HCT116 (cell line): ENCODE measurements around the gene DEFB123. TPM values are rescaled to one million over a fixed set of nuclear protein-coding genes. Genes with fewer than 3 reads are reported as not detected.

Experiments
- ATAC-seq: fragments of 200-7000 bp; cut with Tn5 transposase; 2 replicates; pipeline ENCODE4 v1.9.1; 2020; ENCODE audit warnings: mild to moderate bottlenecking, moderate library complexity
- BruUV-seq: library from RNA; stranded (reverse); fragments of 400-500 nt; replicated peaks from 2 replicates; lab custom pipeline; 2021; lab: Mats Ljungman, UMichigan
- CTCF ChIA-PET: fragments of 300-600 bp; sonication (Branson Sonifier 250); formaldehyde crosslinking; loops from one replicate; lab custom pipeline; 2021; ENCODE audit warnings: antibody characterized with exemption; lab: Charles Lee
- POLR2A ChIA-PET: fragments of 300-600, 350-600 bp; sonication (Branson Sonifier 250); formaldehyde crosslinking; loops from one replicate; lab custom pipeline; 2021; ENCODE audit warnings: antibody characterized with exemption; lab: Charles Lee
- RAD21 ChIA-PET, 2 experiments: fragments of 300-600 bp; sonication (Branson Sonifier 250); formaldehyde crosslinking; loops; one replicate each; lab custom pipeline; 2023; ENCODE audit warnings: low total read pairs in 2 of 2; ENCODE audit not compliant: uncharacterized antibody in 2 of 2, unreplicated experiment in 2 of 2, low non-redundant PET in 1 of 2; lab: Charles Lee
- DNase-seq: peaks from one replicate; pipeline ENCODE4 v3.0.0-alpha.2; 2010; ENCODE audit warnings: low read depth, low spot score
- H2AFZ ChIP-seq: fragments of 200-600 bp; shearing (Covaris generic), sonication (generic); 2 replicates; pipeline ENCODE4 v1.6.1; 2017; ENCODE audit warnings: low read depth, mixed run types, mixed read lengths, antibody characterized with exemption, low read length; ENCODE audit not compliant: poor library complexity, severe bottlenecking
- H3K27ac ChIP-seq: 2 replicates; pipeline ENCODE4 v1.5.1; 2012; ENCODE audit warnings: low read depth, low read length
- H3K27me3 ChIP-seq: fragments of 200-600 bp; sonication (generic); 2 replicates; pipeline ENCODE4 v1.6.1; 2016; ENCODE audit warnings: mixed run types, low read length, mixed read lengths; ENCODE audit not compliant: insufficient read depth
- H3K36me3 ChIP-seq, 2 experiments: fragments of 200-500 bp in 1 of 2; fragments of 200-600 bp in 1 of 2; sonication (Bioruptor generic) in 1 of 2; sonication (generic) in 1 of 2; 2 replicates each; pipeline versions ENCODE4 v1.5.1 to v1.6.1; 2014 to 2016; ENCODE audit warnings: low read length in 2 of 2, inconsistent platforms in 1 of 2, mixed read lengths in 1 of 2, mixed run types in 1 of 2; ENCODE audit not compliant: insufficient read depth in 2 of 2, control insufficient read depth in 1 of 2
- H3K4me1 ChIP-seq, 2 experiments: fragments of 200-600 bp in 1 of 2; sonication (generic) in 1 of 2; 2 replicates each; pipeline versions ENCODE4 v1.5.1 to v1.6.1; 2012 to 2017; ENCODE audit warnings: low read length in 2 of 2, inconsistent platforms in 1 of 2, mild to moderate bottlenecking in 1 of 2, mixed read lengths in 1 of 2, mixed run types in 1 of 2, moderate library complexity in 1 of 2; ENCODE audit not compliant: insufficient read depth in 2 of 2, control insufficient read depth in 1 of 2
- H3K4me2 ChIP-seq: fragments of 200-600 bp; sonication (generic); 2 replicates; pipeline ENCODE4 v1.6.1; 2017; ENCODE audit warnings: mixed run types, low read length, mixed read lengths
- H3K4me3 ChIP-seq, 2 experiments: fragments of 200-600 bp in 1 of 2; sonication (generic) in 1 of 2; replicated peaks in 1 of 2; 2 replicates each; pipeline ENCODE4 v1.5.1; 2011 to 2016; ENCODE audit warnings: low read length in 2 of 2, control low read depth in 1 of 2, low read depth in 1 of 2, mild to moderate bottlenecking in 1 of 2, mixed read lengths in 1 of 2, mixed run types in 1 of 2
- H3K79me2 ChIP-seq: fragments of 200-600 bp; sonication (generic); 2 replicates; pipeline ENCODE4 v1.6.1; 2017; ENCODE audit warnings: mild to moderate bottlenecking, mixed run types, low read length, moderate library complexity, mixed read lengths; ENCODE audit not compliant: insufficient read depth
- H3K9ac ChIP-seq: fragments of 200-600 bp; sonication (generic); 2 replicates; pipeline ENCODE4 v1.6.1; 2016; ENCODE audit warnings: low read length, mixed read lengths
- H3K9me2 ChIP-seq: fragments of 200-600 bp; sonication (generic), shearing (Covaris generic); 2 replicates; pipeline ENCODE4 v1.6.1; 2017; ENCODE audit warnings: mixed run types, mild to moderate bottlenecking, moderate library complexity; ENCODE audit not compliant: insufficient read depth
- H3K9me3 ChIP-seq, 2 experiments: fragments of 200-500 bp in 1 of 2; fragments of 200-600 bp in 1 of 2; sonication (Bioruptor generic) in 1 of 2; sonication (generic) in 1 of 2; 2 replicates each; pipeline ENCODE4 v1.6.1; 2014 to 2017; ENCODE audit warnings: low read length in 2 of 2, mixed read lengths in 2 of 2, inconsistent platforms in 1 of 2, low read depth in 1 of 2, mild to moderate bottlenecking in 1 of 2, mixed run types in 1 of 2, moderate library complexity in 1 of 2; ENCODE audit not compliant: control insufficient read depth in 1 of 2, insufficient read depth in 1 of 2
- H4K20me1 ChIP-seq: fragments of 200-600 bp; sonication (generic), shearing (Covaris generic); 2 replicates; pipeline ENCODE4 v1.6.1; 2017; ENCODE audit warnings: mixed run types, mild to moderate bottlenecking, moderate library complexity; ENCODE audit not compliant: insufficient read depth
- CEBPB ChIP-seq: IDR thresholded peaks from 2 replicates; pipeline ENCODE4 v1.6.1; 2012; ENCODE audit warnings: low read depth
- EGR1 ChIP-seq: IDR thresholded peaks from 2 replicates; pipeline ENCODE4 v1.6.1; 2012; ENCODE audit warnings: low read depth
- ELF1 ChIP-seq: IDR thresholded peaks from 2 replicates; pipeline ENCODE4 v1.6.1; 2012; ENCODE audit warnings: low read depth, borderline replicate concordance
- EZH2 ChIP-seq: fragments of 200-600 bp; sonication (generic); IDR thresholded peaks from 2 replicates; pipeline ENCODE4 v1.6.1; 2017; ENCODE audit warnings: antibody characterized with exemption, mixed run types
- FOSL1 ChIP-seq: IDR thresholded peaks from 2 replicates; pipeline ENCODE4 v1.6.1; 2012; ENCODE audit warnings: low read depth
- POLR2AphosphoS5 ChIP-seq: IDR thresholded peaks from 2 replicates; pipeline ENCODE4 v1.6.1; 2011; ENCODE audit warnings: mild to moderate bottlenecking, low read depth, low read length, moderate library complexity
- RAD21 ChIP-seq: IDR thresholded peaks from 2 replicates; pipeline ENCODE4 v1.6.1; 2012; ENCODE audit warnings: low read depth, mild to moderate bottlenecking
- SIN3A ChIP-seq: IDR thresholded peaks from 2 replicates; pipeline ENCODE4 v1.6.1; 2012; ENCODE audit warnings: low read depth
- SP1 ChIP-seq: IDR thresholded peaks from 2 replicates; pipeline ENCODE4 v1.6.1; 2012; ENCODE audit warnings: low read depth
- SRF ChIP-seq: IDR thresholded peaks from 2 replicates; pipeline ENCODE4 v1.6.1; 2012; ENCODE audit warnings: low read depth
- YY1 ChIP-seq: IDR thresholded peaks from 2 replicates; pipeline ENCODE4 v1.6.1; 2011; ENCODE audit warnings: low read length, low read depth, moderate library complexity, mild to moderate bottlenecking; ENCODE audit not compliant: insufficient replicate concordance; ENCODE audit errors: extremely low read depth
- intact Hi-C: fragments of 100-400 bp; cut with micrococcal nuclease; formaldehyde crosslinking; loops from 2 replicates; pipeline ENCODE4 v1.10.0; 2022
- total RNA-seq: library from RNA; stranded (reverse); gene quantifications from one replicate; pipeline ENCODE4 v1.2.1, GENCODE V29; 2021; ENCODE audit not compliant: unreplicated experiment
- TF ChIP-seq, protein P1 (sequence below): IDR thresholded peaks from 2 replicates; pipeline ENCODE4 v1.6.1; 2011; ENCODE audit warnings: mild to moderate bottlenecking, low read length, moderate library complexity; ENCODE audit not compliant: insufficient replicate concordance; ENCODE audit errors: extremely low read depth

Gene DEFB123
- total RNA-seq, 1 experiment from 2014 or later, result not detected

DNA sequence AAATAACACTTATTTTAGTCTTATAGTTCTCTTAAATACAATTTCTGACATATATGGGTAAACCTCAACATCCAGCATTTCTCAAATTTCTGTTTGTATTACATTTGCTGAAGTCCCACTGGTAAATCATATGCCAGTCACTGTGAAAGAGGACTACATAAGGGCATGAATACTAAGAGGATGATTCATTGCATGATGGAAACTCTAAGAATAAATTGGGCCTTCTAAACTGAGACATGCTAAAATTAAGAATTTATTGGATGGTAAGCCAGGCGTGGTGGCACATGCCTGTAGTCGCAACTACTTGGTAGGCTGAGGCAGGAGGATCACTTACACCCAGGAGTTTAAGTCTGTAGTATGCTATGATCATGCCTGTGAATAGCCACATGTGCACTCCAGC lies 12.1 kb downstream of the DEFB123 start:
- DNase-seq (no peak), ATAC-seq (no peak)
- Histone ChIP-seq H3K4me1 (no peaks in the 10 kb centered on the region), H3K4me2 (no peak overlapping the region), H3K27me3 (no peaks in the 10 kb centered on the region), H2AFZ (no peak overlapping the region), H3K9me2 (no peaks in the 10 kb centered on the region), H3K79me2 (no peaks in the 10 kb centered on the region), H3K9me3 (no peaks in the 10 kb centered on the region), H3K36me3 (no peaks in the 10 kb centered on the region), H3K9ac (no peak overlapping the region), H4K20me1 (no peaks in the 10 kb centered on the region), H3K27ac (no peak overlapping the region), H3K4me3 (no peak overlapping the region)
- ChIA-PET POLR2A (no interaction called here), RAD21 (no interaction called here), CTCF (no interaction called here)
- intact Hi-C loops, result loop anchor here (5.0 kb wide), 1 partner anchor 160 kb away; no protein-coding TSS in a partner anchor
- BruUV-seq, result no TSS peak
- no peak for TF ChIP-seq SRF
- TF ChIP-seq RAD21, result no peak
- no peak for TF ChIP-seq YY1
- TF ChIP-seq EZH2, result no peak
- no peak for TF ChIP-seq EGR1
- TF ChIP-seq, protein P1, sequence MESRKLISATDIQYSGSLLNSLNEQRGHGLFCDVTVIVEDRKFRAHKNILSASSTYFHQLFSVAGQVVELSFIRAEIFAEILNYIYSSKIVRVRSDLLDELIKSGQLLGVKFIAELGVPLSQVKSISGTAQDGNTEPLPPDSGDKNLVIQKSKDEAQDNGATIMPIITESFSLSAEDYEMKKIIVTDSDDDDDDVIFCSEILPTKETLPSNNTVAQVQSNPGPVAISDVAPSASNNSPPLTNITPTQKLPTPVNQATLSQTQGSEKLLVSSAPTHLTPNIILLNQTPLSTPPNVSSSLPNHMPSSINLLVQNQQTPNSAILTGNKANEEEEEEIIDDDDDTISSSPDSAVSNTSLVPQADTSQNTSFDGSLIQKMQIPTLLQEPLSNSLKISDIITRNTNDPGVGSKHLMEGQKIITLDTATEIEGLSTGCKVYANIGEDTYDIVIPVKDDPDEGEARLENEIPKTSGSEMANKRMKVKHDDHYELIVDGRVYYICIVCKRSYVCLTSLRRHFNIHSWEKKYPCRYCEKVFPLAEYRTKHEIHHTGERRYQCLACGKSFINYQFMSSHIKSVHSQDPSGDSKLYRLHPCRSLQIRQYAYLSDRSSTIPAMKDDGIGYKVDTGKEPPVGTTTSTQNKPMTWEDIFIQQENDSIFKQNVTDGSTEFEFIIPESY, result no peak
- TF ChIP-seq POLR2AphosphoS5, result no peak
- no peak for TF ChIP-seq CEBPB
- no peak for TF ChIP-seq FOSL1
- TF ChIP-seq ELF1, result no peak
- no peak for TF ChIP-seq SP1
- no peak for TF ChIP-seq SIN3A
